ENCODE data around the gene SYF2.
A peak's percentile ranks its signal among the peaks of the same experiment; 100 is the strongest.
"Not testable (repeated sequence)": the region's sequence is repeated elsewhere in the genome, so short reads cannot be mapped to it uniquely, and the experiment has no call there.

SYF2 gene

DNA sequence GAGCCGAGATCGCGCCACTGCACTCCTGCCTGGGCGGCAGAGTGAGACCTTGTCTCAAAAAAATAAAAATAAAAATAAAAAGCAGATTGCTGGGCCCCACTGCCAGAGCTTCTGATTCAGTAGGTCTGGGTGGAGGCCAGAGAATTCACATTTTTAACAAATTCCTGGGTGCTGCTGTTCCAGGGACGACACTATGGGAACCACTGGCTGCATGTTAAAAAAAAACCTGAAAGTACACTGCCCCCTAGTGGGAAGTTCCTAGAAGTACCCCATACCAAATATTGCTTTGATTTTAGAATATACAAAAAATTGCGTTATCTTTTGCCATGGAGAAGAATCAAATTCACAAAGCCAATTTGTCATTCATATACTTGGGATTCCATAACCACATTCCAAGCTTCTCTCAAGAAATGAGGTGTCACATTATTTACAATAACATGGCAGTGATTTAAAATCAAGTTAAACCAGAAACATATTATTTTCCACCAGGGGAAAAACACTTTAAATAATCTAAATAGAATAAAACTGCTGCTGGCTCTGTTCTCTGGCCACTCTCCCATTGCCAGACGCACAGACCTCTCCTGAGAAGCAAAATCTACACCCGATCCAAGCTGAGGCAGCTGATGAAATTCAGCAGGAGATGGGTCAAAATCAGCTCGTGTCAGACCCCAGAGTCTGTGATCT lies 27.4 kb downstream of the SYF2 start:
- DNase-seq = peak; percentile 68

DNA sequence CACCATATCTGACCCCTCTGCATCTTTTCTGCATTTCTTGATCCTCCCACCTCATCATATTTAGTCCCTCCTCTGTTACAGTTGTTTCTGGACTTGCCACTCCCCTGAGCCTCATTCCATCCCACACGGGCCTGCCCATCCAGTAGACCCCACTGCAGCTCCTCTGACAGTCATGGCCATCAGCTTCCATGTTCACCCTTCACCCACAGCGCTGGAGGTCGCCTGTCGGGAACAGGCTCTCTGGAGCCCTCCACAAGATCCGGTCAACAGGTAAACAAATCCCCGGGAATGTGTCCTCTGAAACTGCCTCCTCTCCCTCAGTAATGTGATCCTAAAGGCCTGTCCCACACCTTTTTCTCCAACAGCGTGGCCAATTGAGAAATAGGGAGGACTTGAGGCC lies 31.3 kb downstream of the SYF2 start:
- no peak for DNase-seq

DNA sequence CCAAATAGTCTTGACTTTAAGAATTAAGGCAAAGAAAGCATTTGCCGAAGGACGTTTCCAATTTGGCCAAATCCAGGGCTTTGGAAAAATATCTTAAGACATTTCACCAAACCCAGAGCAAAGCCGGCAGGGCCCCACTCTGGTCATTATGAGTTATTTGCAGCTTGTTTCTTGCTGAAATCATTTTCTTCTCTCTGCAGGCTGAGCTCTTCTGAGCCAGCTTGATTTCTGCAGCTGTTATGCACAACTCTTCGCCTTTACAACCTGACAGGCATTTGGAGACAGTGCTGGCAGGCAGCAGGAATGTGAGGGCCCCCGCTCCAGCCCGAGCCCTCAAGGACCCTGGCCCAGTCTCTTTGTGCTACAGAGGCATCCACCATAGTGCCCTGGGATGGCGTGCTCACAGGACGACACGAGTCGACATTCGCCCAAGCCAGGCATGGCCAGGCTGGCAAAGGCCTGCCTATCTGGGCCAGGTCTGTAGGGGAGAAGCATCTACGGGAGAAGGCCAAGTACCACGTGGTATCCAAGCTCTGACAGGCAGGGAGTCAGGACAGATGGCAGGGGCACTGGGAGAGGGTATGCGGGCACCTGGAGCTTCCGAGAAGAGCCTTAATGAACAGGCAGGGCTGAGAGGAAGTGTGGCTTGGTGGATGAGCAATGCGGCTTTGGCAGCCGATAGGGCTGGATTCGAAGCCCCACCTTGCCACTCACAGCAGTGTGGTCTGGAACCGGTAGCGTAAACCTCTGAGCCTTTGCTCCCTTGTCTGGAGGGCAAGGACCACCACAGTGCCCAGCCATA lies 32.3 kb downstream of the SYF2 start:
- DNase-seq = no peak

DNA sequence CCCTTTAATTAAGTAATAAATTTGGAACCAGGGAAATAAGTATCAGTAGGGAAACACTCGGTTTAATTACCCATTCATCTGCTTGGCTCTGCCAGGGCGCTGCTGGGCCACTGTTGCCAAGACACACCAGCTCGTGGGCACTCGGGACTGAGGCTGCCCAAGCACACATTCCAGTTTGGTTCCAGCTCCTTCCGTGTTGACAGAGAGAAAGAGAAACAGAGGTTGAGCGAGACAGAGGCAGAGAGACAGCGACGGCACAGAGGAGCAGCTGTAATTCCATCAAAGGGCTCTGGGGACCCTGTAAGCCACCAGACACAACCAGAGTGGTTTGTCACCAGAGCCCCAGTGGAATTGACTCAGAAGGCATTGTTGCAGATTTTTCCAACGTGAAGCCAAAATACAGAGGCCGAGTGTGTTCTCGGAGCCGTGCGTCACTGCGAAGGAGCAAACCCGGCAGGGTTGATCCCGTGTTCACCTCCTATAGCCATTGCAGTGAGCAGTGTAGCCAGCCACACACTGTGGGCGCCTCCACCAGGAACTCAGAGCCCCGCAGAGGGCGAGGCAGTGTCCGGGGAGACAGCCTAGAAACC lies 33.5 kb downstream of the SYF2 start:
- peak; percentile 80 for DNase-seq

DNA sequence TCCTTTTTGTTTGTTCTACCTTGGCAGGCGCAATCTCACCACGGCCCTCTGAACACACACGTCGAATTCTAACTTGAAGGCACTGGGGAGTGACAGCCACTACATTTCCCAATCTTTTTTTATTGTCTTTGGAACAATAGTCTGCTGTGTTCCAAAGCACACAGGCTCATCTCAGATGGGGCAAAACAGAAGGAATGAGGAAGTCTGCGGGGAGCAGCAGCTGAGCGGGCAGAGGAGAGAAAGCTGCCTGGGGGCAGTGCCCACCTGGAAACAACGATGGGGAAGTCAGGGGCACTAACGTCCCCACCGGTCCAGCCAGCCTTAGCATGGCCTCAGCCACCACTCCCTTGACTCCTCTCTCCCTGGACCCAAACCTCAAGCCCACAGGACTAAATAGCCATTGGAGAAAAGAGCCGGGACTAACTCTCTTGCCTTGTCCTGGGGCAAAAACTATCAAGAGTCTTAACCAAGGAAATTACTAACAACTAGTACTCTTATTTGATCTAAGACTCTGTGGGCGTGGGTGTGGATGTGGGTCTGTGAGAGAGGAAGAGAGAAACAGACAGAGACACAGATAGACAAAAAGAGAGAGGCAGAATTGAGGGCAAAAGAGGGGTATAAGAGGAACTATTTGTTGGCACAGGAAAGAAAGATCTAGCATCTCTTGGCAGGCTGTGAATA lies 34.2 kb downstream of the SYF2 start:
- no peak for DNase-seq

DNA sequence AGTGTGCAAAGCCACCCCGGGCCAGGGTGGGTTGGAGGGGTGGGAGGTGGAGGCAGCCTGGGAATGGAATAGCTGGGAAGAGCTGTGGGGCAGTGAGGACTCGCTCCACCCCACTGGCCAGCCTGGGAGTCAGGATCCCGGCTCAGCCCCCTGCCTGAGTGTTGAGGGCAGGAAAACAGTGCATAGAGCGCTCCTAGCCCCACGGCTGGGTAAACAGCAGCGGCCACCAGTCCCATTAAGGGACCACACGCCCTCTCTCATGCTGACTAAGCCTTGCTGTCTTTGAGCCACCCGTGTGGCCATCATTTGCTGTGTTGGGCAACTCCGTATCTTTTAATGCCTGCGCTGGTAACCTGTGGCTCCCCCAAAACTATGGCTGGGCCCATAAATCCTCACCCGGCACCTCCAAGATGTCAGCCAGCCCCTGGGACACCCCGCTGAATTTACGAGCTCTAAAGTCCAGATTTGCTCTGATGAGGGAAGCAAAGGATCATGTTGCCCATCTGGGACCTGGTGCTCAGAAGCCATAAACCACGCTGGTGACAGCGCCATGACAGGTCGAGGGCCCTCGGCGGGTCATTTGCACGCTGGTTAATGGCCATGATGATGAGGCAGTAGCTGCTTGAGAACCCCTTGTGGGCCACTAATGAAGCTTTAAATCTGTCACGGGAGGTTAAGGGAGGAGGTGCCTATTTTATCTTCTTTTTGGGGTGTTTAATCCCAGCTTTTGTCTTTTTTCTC lies 34.9 kb downstream of the SYF2 start:
- peak; percentile 79 for DNase-seq

DNA sequence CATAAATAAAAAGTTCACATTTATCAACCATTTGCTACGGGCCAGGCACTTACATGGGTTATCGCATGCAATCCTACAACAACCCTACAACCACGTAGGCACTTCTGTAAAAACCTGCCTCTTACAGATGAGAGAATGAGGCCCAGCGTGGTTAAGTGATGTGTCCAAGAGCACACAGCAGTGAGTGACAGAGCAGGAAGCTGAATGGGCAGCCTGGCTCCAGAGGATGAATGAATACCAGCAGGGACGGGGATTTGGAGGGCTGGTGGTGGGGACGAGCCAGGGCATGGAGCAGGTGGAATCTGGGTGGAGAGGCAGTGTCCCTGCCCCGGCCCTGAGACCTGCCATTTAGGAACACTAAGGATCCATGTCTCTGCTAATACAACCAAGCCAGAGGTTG lies 35.5 kb downstream of the SYF2 start:
- DNase-seq = no peak

DNA sequence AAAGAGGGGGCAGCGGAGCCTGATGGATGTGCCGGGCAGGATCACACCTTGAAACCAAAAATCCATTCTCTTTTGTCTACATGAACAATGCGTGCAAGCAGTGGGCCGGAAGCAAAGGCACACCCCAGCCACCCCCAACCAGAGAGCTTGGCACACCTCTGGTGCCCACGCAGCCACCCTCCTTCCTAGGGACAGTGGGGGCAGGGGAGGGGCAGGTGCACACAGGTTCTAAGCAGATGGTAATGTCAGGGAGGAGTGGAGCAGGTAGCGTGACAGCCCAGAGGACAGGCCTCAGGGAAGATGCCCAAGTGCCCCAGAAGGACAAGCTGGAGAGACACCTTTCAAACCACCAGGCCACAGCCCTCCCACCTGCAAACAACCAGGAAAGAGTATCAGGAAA lies 36.5 kb downstream of the SYF2 start:
- DNase-seq = no peak

DNA sequence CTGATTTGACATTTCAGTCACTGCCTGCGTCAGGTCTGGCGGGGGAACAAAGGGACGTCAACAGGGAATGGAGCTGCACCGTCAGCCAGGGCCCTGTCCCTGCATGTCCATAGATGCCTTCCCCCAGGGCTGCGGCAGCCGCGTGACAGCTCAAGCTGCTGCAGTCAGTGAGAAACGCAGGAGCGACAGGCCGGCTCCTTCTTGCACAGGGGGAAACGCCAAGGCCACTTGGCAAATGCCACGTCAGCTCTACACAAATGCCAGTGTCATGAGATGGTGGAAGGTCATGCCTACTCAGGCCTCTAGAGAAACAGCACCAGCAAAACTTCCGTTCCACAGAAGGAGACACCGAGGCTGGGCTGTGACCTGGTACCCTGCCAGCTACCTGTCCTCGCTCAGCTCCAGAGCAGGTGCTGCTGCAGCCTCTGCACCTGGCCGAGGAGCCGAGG lies 37.7 kb downstream of the SYF2 start:
- no peak for DNase-seq

DNA sequence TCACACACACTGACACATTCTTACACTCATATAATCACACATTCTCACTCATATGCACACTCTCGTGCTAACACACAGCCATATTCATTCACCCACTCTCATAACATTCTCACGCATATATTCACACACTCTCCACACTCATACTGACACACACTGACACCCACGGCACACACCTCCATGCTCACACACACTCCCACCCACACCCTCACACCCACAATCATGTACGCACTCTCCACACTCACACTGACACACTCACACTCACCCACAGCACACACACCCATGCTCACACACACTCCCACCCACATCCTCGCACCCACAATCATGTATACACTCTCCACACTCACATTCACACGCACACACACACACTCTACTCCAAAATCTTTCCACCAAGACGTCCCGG lies 38.2 kb downstream of the SYF2 start:
- no peak for DNase-seq

DNA sequence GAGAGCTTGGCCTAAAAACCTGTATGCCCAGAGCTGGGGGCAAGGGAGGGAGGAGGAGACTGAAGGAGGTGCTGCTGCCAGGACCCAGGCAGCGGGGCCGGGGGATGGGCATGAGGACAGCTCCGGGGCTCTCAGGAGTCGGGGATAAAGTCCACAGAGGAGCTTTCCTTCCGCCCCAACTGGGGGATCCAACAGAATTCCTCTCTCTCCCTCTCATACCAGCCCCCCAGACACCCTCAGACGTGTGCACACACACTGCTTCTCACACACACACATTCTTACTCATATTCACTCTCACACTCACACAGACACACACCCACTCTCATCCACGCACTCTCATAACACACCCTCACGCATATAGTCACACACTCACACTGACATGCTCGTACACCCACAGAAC lies 39.1 kb downstream of the SYF2 start:
- no peak for DNase-seq

DNA sequence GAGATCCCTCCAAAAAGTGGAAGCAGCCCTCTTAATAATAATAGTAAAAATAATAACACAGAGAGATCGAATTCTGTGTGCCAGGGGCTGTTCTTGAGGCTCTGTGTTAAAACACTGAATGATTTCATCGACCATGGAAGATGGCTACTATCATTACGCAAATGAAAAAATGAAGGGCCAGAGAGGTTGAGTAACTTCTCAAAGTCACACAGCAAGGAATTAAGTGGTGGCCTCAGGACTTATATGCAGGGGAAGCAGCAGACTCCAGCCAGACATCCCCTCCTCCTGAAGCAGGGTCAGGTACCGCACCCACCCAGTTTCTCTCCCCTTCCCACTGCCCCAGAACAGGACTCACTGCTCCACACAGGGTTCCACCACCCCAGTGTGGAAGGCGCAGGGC lies 40.1 kb downstream of the SYF2 start:
- DNase-seq = no peak

DNA sequence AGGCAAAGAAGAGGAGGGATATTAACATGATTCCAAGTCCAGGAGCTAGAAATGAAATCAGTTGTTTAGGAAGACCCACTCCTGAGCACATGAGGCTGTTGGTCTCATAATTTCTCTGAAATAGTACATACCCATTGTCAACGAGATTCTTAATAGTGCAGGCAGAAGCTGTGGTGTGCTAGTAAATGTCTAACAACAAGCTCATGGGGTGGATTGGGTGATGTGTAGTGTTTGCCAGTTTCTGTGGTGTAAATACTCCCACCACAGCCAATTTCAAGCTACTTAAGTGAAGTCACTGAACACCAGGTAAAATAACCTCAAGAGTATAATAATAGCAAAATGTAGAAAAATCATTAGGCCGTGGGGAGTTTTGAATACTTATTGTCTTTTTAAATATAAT lies 42.0 kb downstream of the SYF2 start:
- no peak for DNase-seq

DNA sequence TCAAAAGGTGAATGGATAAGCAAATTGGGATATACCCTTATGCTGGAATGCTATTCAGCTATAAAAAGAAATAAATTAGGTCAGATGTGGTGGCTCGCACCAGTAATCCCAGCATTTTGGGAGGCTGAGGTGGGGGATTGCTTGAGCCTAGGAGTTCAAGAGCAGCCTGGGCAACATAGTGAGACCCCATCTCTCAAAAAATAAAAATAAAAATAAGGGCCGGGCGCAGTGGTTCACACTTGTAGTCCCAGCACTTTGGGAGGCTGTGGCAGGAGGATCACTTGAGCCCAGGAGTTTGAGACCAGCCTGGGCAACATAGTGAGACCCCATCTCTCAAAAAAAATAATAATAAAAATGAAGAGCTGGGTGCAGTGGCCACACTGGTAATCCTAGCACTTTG lies 44.4 kb downstream of the SYF2 start:
- not testable (repeated sequence) for DNase-seq

DNA sequence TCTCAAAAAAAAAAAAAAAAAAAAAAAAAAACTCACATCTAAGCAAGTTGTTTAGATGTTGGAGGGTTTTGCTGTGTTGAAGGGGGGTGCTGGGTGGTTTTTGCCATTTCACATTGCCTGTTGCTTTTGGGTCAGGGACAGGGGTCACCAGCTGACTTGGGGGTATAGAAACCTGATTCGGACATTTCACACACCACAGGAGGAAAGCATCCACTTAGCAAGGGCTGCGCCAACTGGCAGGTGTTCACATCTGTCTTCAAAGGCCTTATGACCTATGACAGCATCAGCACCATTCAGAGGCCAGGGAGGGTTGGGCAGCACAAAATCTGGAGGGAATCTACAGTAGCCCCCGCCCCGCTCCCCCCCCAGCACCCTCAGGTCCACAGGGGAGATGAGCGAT lies 45.2 kb downstream of the SYF2 start:
- no peak for DNase-seq

DNA sequence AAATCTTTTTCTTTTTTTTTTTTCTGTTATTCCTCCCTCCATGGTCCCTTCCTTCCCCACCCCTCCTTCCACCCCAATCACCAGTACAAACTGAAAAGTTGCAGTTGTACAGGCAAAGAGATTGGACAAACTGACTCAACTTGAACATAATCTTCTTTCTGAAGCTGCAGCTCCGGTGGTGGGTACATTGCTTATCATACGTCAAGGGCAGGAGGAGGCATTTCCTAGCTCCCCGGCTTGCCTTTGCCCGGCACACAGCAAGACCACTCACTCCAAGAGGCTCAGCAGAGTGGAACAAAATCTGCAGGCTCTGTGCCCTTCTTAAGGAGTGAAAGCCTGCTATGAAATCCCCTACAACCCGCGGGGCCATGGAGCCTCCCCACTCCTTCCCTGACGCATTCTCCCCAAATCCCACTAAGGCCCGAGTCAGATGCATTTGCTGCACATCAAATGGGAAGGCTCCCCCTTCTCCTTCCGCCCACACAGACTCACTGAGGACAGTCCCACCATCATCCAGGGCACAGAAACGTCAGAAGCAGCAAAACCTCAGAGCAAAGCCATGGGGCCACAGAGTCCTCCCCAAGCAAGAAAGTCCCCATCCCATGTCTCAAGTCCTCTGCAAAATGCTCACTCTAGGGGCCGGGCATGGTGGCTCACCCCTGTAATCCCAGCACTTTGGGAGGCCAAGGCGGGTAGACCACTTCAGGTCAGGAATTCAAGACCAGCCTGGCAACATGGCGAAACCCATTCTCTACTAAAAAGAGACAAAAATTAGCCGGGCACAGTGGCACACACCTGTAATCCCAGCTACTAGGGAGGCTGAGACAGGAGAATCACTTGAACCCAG lies 45.9 kb downstream of the SYF2 start:
- DNase-seq = no peak

DNA sequence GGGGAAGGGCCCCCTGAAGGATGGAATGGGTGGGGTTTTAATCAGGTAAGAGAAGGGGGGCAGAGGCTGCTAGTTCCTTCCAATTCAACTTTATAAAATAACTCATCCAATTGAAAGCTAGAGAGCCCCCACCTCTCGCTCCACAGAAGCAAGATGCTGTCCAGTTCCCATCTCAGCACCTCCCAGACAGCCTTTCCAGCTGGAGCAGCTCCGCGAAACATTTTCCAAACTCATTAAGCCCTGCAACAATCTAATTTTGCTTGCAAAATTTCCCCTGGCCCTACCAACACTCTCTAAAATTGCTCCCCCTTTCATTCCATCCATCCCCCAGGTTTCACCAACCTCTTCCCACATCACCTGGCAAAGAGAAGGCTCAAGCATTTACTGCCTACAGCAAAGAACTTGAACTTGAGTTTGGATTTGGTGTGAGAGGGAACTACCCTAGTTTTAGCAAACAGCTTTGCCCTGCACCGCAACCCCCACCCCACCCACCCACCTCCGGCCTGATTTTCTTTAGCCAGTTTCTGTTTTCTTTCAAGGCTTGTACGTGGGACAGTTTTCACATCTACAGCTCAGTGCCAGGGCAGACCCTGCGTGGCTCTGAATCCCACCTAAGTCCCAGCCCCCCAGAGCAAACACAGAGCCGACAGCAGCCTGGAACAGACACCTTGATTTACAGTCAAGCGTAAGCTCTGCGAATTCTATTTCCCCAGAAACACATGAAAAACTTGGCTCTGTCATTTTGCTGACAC lies 46.7 kb downstream of the SYF2 start:
- DNase-seq = no peak

DNA sequence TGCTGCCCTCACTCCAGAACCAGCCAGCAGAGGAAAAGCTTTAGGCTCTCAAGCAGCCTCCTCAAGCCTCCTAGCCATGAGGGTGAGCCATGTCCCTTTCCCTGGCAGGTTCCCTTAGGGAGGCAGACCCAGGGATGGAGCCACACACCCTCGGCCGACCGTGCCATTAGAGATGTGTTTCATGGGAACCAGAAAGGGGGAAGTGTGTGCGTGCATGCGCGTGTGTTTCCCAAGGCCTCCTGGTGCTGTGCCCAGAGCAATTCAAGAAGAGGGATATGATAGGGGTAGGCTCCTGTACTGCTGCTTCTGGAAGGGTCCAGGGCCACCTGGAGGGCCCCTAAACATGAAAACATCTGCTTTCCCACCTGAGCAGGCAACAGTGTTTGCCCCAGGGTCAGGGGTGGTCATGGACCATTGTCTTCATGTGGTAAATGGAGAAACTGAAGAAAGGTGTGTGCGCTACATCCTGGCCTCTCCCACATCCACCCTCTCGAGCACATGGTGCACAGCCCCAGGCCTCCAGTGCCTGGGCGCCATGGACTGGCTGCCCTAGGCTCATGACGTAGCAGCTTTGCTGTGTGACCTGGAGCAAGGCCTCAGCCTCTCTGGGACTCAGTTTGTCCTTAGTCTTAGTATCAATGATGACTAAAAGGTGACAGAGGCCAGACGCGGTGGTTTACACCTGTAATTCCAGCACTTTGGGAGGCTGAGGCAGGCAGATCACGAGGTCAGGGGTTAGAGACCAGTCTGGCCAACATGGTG lies 48.1 kb downstream of the SYF2 start:
- no peak for DNase-seq

DNA sequence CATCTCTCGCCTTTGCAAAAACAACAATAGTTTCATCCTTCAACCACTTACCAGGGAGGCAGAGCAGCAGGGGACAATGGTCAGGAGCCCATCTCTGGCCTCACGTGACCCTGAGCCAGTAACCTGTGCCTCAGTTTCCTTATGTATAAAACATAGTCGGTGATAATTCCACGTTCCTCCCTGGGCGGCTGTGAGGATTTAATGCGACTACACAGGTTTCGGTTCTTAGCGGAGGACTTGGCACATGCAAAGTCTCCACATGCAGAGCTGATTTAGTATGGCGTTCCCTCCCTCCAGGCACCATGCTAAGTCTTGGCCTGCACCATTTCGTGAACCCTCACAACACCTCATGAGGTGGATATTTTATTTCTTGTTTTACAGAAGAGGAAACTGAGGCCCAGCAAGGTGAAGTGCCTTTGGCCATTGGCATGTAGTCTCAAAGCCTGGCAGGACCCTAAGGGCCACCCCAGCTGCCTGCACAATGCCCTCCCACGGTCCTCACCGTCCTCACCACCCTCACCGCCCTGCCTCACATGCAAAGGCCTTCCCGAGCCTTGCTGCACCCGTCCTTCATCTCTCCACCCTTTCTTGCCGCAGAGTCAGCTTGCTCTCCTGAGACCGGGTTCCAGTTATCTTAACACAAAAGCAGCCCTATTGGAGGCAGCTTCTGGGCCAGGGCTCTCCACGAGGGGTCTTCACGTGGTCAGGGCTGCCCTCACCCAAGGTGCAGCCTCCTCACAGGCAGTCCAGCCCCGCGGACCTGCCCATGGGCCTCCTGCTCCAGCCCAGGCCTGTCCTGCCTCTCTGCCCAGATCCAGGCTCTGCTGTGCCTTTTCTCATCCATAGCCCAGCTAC lies 48.9 kb downstream of the SYF2 start:
- no peak for DNase-seq

All from NCI-H1092 (cell line).